GM12873 (cell line): ENCODE measurements around the gene CHRM5.

ENCODE experiments used
- CTCF ChIP-seq: IDR thresholded peaks from 2 replicates; pipeline ENCODE4 v1.5.1; 2012; ENCODE audit warnings: low read depth, mild to moderate bottlenecking, moderate library complexity, low read length, control low read depth; ENCODE audit not compliant: insufficient read depth; ENCODE audit errors: missing control alignments

Gene CHRM5

DNA sequence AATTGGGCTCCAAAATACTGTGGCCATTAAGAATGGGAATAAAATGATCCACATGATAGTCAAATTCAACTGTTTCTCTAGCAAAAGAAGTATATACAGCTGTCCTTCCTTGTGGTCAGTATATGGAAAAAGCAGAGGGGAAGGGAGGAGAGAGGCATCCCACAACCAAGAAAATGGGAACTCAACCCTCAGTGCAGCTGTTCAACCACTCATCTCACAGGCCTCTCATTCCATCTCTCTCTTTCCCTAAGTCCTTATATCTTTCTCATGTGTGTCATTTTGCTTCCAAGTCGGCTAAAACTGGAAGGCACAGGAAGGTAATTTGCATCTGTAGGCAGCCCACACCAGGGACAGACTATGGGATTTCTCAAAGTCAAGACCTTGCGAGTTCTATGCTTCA is 43.2 kb downstream of the CHRM5 start:
- TF ChIP-seq CTCF: no peak

- no peak for TF ChIP-seq CTCF
Observed at GRCh38 chr15:34012461-34013028, 44.2 kb downstream of the CHRM5 start.

GRCh38 chr15:34013746-34014145 is 45.4 kb downstream of the CHRM5 start:
- TF ChIP-seq CTCF: no peak

- TF ChIP-seq CTCF: no peak
Observed at GRCh38 chr15:34014556-34014955, 46.3 kb downstream of the CHRM5 start.

- TF ChIP-seq CTCF: no peak
Observed at GRCh38 chr15:34018021-34018645, 49.8 kb downstream of the CHRM5 start.

- no peak for TF ChIP-seq CTCF
Observed at GRCh38 chr15:34019369-34019990, 51.2 kb downstream of the CHRM5 start.

GRCh38 chr15:34023907-34024306 is 55.6 kb downstream of the CHRM5 start:
- TF ChIP-seq CTCF: no peak
